ENCODE measurements around the gene IQCH.

Gene IQCH

DNA sequence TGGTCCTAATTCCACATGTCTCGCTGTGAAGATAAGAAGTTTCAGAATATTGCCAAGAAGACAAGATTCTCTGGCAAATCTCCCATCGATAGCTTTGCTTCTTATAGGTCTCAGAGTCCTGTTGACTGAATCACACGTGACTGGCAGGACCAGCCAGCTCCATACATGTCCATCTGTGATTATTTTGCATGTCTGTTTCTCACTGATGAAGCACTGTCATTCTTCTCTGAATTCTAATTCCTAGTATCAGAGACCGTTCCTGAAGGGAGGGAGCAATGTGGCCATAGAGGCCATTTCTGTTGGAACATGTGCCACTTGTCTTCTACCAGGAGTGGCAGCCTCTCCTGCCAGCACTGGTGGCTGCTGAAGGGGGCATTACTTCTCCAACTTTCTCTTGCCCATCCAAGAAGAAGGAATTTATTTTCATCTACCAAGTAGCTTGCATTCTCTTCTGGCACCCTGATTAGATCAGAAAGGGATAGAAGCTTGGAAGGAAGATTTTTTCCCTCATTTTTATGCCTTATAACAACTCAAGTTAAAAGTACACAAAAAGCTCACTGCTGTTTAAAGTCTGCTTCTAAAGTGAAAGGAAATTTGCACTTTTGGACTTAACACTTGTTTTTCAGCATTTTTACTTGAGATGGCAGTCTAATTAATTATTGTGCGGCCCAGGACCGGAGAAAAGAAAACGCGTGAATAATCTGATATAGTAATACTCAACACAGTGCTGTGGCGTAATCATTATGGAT, 115.8 kb downstream of the IQCH start:
- H3K27ac Mint-ChIP-seq = no peak overlapping the region
- peaks cover 31% of the 10 kb centered on the region for H3K27me3 Mint-ChIP-seq (ENCODE audit: low read depth)
- no peak overlapping the region for H3K4me3 Mint-ChIP-seq
- no peaks in the 10 kb centered on the region for H3K9me3 Mint-ChIP-seq
- no peaks in the 10 kb centered on the region for H3K36me3 Mint-ChIP-seq (ENCODE audit: low read depth)
- H3K4me1 Mint-ChIP-seq (ENCODE audit: low read depth) = no peaks in the 10 kb centered on the region

DNA sequence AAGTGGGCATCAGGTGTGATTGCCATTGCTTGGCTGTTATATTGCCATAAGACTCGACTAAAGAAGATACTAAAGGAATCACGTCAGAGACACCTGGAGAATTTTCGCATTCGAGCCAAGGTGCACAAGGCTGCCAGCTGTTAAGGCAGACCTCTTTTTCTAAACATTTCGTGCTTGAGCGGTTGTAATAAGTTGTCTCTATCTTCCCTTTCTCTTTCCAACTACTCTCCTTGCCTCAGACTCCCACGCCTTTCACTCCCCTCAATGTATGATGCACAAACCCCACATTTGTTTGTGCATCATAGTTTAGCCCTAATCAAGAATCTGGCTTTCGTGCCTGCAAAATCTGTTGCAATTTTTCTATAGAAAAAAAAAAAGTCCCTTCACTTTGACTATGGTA, 118.0 kb downstream of the IQCH start:
- Mint-ChIP-seq H3K36me3 (ENCODE audit: low read depth) (no peaks in the 10 kb centered on the region), H3K4me1 (ENCODE audit: low read depth) (no peaks in the 10 kb centered on the region)

DNA sequence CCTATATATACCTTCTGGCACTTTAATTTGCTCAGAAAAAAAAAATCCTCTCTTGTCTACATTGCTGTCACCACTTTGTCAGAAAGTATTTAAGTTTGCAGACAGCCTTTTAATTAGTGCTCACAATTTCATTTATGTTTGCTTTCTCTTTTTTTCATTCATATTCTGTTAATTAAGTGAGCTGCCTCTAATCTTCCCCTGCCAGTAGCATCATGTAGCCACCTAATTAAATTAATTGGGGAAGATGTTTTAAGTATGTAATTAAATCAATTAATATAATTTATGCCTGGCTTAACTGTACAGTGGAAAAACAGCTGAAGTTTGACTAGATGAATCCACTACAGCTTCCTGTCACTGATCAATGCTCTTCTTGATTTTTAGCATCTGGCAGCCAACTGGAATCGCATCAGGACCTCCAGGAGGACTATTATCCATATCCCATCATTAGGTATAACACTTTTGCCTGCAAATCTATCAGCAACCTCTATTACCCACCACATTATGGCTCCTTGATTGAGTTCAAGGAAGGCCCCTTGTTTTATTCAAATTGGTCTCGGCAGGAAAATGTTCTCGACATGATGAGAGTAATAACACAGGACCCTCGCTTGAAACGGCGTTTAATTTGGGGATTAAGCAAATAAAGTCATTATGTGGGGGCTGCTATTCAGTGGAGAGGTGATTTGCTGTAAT, 118.5 kb downstream of the IQCH start:
- Mint-ChIP-seq H3K4me1 (ENCODE audit: low read depth) (no peaks in the 10 kb centered on the region), H3K4me3 (no peak overlapping the region), H3K27me3 (ENCODE audit: low read depth) (peaks cover 33% of the 10 kb centered on the region), H3K27ac (no peak overlapping the region), H3K36me3 (ENCODE audit: low read depth) (no peaks in the 10 kb centered on the region), H3K9me3 (no peaks in the 10 kb centered on the region)

More for the DNA sequence above, 118.0 kb downstream of the IQCH start:
- Mint-ChIP-seq H3K9me3 (no peaks in the 10 kb centered on the region), H3K27me3 (ENCODE audit: low read depth) (peaks cover 28% of the 10 kb centered on the region), H3K27ac (no peak overlapping the region), H3K4me3 (no peak overlapping the region)

DNA sequence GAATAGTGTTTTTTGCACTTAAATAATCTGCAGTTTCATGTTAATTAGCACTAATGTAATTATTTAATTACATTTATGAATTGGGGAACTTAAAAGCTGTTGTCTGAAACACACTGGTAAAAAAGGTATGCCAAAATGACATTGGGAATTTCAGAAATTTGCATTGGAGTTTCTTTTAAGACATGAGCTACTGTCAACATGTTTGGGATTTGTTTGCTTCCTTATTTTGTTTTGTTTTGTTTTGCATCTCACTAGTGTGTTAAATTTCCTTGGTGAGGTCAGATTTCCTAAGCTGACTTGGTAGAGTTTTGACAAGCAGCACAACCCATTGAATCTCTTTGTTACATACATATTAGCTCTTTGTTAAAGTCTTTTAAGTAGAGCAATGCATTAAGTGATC, 119.4 kb downstream of the IQCH start:
- Mint-ChIP-seq H3K9me3 (no peaks in the 10 kb centered on the region), H3K4me1 (ENCODE audit: low read depth) (no peaks in the 10 kb centered on the region), H3K36me3 (ENCODE audit: low read depth) (no peaks in the 10 kb centered on the region), H3K4me3 (no peak overlapping the region), H3K27me3 (ENCODE audit: low read depth) (peaks cover 35% of the 10 kb centered on the region), H3K27ac (no peak overlapping the region)

DNA sequence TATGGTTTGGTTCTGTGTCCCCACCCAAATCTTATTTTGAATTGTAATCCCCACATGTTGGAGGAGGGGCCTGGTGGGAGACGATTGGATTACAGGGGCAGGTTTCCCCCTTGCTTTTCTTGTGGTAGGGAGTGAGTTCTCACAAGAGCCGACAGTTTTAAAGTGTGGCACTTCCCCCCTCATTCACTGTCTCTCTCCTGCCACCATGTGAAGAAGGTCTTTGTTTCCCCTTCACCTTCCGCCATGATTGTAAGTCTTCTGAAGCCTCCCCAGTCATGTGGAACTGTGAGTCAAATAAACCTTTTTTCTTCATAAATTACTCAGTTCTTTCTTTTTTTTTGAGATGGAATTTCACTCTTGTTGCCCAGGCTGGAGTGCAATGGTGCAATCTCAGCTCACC, 124.9 kb downstream of the IQCH start:
- Mint-ChIP-seq H3K4me1 (ENCODE audit: low read depth) (no peaks in the 10 kb centered on the region), H3K27ac (no peak overlapping the region), H3K4me3 (no peak overlapping the region), H3K27me3 (ENCODE audit: low read depth) (peaks cover 17% of the 10 kb centered on the region), H3K9me3 (no peaks in the 10 kb centered on the region), H3K36me3 (ENCODE audit: low read depth) (no peaks in the 10 kb centered on the region)

DNA sequence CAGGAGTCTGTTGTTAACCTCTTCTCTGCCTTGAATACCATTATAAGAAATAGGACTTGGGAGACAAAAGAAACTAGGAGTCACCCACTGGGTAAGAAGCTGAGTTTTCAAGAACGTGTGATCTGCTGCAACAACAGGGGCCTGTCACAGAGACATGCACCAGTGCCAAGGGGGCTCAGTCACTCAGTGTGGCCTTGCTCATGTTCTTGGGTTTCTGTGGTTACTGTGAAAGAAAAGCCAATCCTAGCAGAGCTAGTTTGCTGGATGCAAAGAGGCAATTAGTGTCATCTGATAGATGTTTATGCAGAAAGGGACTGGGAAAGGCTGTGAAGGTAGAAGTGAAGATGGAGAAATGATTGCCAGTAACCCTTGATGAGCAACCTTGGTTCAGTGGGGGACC, 126.3 kb downstream of the IQCH start:
- H3K4me1 Mint-ChIP-seq (ENCODE audit: low read depth) = no peaks in the 10 kb centered on the region

DNA sequence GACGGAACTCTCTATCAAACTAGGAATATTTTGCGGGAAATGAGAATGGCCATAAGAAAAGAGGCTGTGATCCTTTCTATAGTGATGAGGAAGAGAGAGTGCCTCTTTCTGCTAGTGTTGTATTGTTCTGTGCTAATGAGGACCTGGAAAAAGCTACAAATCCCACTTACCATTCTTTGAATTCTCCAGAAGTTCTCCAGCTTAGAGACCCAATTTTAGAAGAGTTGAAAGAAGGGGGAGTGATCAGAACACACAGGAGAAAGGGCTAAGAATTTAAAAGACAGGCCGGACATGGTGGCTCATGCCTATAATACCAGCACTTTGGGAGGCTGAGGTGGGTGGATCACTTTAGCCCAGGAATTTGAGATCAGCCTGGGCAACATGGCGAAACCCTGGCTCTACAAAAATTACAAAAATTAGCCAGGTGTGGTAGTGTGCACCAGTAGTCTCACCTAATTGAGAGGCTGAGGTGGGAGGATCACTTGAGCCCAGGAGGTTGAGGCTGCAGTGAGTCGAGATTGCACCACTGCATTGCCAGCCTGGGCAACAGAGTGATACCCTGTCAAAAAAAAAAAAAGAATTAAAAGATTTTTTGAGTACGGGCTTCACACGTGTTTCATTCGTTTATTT, 126.9 kb downstream of the IQCH start:
- Mint-ChIP-seq H3K9me3 (no peaks in the 10 kb centered on the region), H3K27me3 (ENCODE audit: low read depth) (peaks cover 25% of the 10 kb centered on the region), H3K4me1 (ENCODE audit: low read depth) (no peaks in the 10 kb centered on the region), H3K36me3 (ENCODE audit: low read depth) (no peaks in the 10 kb centered on the region), H3K27ac (no peak overlapping the region), H3K4me3 (no peak overlapping the region)

More for the DNA sequence above, 126.3 kb downstream of the IQCH start:
- Mint-ChIP-seq H3K4me3 (no peak overlapping the region), H3K36me3 (ENCODE audit: low read depth) (no peaks in the 10 kb centered on the region), H3K27ac (no peak overlapping the region), H3K27me3 (ENCODE audit: low read depth) (peaks cover 25% of the 10 kb centered on the region), H3K9me3 (no peaks in the 10 kb centered on the region)

DNA sequence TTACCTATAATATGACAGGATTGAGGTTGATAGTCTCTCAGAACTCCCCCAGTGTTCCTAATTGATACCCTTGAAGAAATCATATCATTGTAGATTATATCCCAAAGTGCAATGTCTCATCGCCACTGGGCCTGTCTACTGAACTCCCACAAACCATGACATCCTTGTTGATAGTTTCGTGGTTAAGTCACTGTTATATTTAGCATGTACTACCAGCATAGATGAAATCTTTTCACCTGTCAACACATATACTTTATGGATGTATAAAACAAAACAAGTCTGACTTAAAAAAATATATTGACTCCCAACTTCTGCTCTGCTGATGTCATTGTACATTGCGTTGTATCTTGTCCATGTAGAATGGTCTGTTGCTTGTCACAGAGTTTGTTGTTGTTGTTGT, 128.1 kb downstream of the IQCH start:
- no peak overlapping the region for H3K4me3 Mint-ChIP-seq
- H3K9me3 Mint-ChIP-seq = no peaks in the 10 kb centered on the region
- no peak overlapping the region for H3K27ac Mint-ChIP-seq
- H3K4me1 Mint-ChIP-seq (ENCODE audit: low read depth) = no peaks in the 10 kb centered on the region
- H3K36me3 Mint-ChIP-seq (ENCODE audit: low read depth) = no peaks in the 10 kb centered on the region
- peaks cover 31% of the 10 kb centered on the region for H3K27me3 Mint-ChIP-seq (ENCODE audit: low read depth)

DNA sequence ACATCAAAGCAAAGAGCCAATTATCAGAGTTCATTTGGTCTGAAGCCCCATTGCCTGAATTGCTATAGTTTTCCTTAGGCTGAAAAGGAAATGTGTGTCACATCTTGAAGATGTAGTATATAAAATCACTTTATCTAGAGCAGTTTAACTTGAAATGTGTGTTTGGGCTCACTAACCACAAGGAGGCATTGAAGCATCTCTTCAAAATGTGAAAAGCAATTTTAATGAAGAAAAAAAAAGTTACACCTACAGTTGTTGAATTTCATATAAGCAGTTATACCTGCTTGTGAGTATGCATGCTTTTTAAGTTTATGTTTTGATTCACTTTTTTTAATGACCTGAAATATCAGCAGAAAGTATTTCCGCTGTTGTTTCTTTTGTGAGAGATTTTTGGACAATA, 129.3 kb downstream of the IQCH start:
- no peaks in the 10 kb centered on the region for H3K4me1 Mint-ChIP-seq (ENCODE audit: low read depth)
- H3K4me3 Mint-ChIP-seq = no peak overlapping the region
- H3K27me3 Mint-ChIP-seq (ENCODE audit: low read depth) = peaks cover 28% of the 10 kb centered on the region
- H3K9me3 Mint-ChIP-seq = no peaks in the 10 kb centered on the region
- H3K36me3 Mint-ChIP-seq (ENCODE audit: low read depth) = no peaks in the 10 kb centered on the region
- H3K27ac Mint-ChIP-seq = no peak overlapping the region

DNA sequence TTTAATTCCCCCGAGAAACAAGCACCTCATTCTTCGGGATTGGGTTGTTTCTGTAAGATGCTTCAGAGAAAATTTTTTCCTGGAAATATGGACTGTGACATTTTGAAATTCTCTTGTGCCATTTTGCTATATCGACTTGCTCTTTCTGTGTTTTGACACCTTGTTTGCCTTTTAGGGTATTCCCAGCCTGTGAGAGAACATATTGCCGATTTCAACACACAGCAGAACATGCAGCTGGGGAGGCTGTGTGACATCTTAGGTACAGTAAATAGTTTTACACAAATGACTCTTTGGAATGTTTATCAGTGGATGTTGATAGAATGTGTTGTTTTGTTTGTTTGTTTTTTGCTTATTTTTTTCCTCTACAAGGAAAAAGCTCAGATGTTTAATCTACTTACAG, 130.2 kb downstream of the IQCH start:
- peaks cover 24% of the 10 kb centered on the region for H3K27me3 Mint-ChIP-seq (ENCODE audit: low read depth)
- no peak overlapping the region for H3K27ac Mint-ChIP-seq
- H3K4me1 Mint-ChIP-seq (ENCODE audit: low read depth) = no peaks in the 10 kb centered on the region
- H3K36me3 Mint-ChIP-seq (ENCODE audit: low read depth) = no peaks in the 10 kb centered on the region
- H3K9me3 Mint-ChIP-seq = no peaks in the 10 kb centered on the region
- no peak overlapping the region for H3K4me3 Mint-ChIP-seq

DNA sequence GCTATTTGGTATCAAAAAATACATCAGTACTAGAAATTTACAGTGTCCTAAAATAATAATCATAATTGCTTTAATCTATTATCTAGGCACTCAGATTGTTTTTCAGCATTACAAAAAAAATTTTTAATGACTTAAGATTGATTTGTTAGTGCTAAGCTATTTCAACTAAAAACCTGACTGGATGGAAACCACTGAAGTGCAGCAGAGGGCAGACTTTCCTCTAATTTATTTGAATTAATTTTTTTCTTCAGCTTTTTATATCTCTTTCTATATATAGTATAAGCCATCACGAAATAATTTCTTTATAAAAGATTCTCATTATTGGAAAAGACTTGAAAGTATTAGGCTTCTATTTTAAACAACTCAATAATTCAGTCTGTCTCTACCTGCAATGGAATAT, 131.4 kb downstream of the IQCH start:
- Mint-ChIP-seq H3K27me3 (ENCODE audit: low read depth) (peaks cover 24% of the 10 kb centered on the region), H3K4me1 (ENCODE audit: low read depth) (no peaks in the 10 kb centered on the region), H3K27ac (no peak overlapping the region), H3K9me3 (no peaks in the 10 kb centered on the region), H3K36me3 (ENCODE audit: low read depth) (no peaks in the 10 kb centered on the region), H3K4me3 (no peak overlapping the region)

DNA sequence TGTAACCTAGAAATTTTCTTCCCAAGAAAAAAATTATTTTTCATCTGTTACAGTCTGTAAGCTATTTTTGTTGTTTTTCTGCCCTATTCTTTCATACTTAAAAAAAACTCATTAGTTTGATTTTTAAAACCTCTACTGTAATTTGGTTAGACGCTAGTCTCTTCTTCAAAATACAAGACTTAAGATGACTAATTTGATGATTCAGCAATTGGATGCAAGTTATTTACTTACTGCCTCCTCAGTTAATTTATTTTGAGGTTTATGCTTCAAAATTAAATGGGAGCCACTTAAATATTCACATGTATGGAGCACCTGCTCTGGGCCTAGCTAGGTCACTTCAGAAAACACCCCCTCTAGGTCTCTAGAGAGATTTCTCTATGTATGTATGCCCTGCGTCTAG, 132.4 kb downstream of the IQCH start:
- Mint-ChIP-seq H3K36me3 (ENCODE audit: low read depth) (no peaks in the 10 kb centered on the region), H3K4me3 (no peak overlapping the region), H3K9me3 (no peaks in the 10 kb centered on the region), H3K27ac (no peak overlapping the region), H3K4me1 (ENCODE audit: low read depth) (no peaks in the 10 kb centered on the region), H3K27me3 (ENCODE audit: low read depth) (peaks cover 27% of the 10 kb centered on the region)

DNA sequence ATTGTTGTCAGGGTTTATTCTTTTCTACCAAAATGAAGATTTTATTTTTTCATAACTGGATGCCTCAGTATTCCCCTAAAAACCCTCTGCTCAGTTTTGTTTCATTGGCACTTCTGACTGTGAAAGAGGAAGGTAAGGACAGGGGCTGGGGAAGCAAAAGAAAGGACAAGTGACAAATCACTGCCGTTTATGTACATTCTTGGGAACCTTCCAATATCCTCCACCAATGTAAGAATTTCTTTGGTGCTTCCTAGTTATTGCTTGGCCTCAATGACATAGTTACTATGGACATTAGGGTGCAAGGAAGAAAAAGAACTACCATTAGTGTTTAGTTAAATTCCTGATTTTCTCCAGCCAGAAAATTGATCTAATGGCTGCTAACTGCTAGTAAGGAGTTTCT, 135.4 kb downstream of the IQCH start:
- no peak overlapping the region for H3K4me3 Mint-ChIP-seq
- H3K27ac Mint-ChIP-seq = no peak overlapping the region
- H3K4me1 Mint-ChIP-seq (ENCODE audit: low read depth) = no peaks in the 10 kb centered on the region
- no peaks in the 10 kb centered on the region for H3K9me3 Mint-ChIP-seq
- peaks cover 27% of the 10 kb centered on the region for H3K27me3 Mint-ChIP-seq (ENCODE audit: low read depth)
- no peaks in the 10 kb centered on the region for H3K36me3 Mint-ChIP-seq (ENCODE audit: low read depth)

DNA sequence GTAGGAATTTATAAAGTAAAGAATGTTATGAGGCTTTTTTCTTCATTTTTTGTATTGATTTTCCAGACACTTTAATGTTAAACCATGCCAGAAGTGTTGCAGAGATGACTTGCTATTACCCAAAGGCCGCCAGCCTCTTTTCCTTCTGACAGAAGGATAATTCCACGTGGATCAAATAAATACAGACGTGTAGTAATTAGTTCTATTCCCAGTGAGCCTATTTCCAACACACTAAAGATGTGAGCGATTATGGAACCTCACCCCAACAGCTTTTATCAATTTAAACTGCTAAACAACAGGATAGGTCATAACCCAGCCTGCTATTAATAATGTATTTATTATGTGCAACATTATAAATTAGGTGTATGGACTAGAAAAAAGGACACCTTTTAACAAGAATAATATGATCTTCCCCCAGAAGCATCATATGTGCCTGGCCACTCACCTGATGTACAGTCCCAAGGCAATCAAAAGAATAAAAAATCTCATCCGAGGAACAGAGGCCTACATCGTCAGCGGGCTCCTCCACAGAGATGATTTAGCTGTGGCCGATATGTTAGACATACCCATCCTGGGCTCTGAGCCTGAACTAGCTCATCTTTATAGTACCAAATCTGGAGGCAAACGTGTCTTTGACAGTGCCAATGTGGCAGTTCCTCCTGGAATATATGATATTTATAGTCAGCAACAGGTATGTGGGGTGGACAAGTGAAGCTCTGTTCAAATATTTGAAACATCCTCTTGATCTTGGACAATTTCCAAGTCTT, 140.5 kb downstream of the IQCH start:
- no peaks in the 10 kb centered on the region for H3K4me1 Mint-ChIP-seq (ENCODE audit: low read depth)
- H3K9me3 Mint-ChIP-seq = no peaks in the 10 kb centered on the region
- H3K36me3 Mint-ChIP-seq (ENCODE audit: low read depth) = no peaks in the 10 kb centered on the region
- no peak overlapping the region for H3K27ac Mint-ChIP-seq
- H3K4me3 Mint-ChIP-seq = no peak overlapping the region
- H3K27me3 Mint-ChIP-seq (ENCODE audit: low read depth) = peaks cover 11% of the 10 kb centered on the region
